ENCODE results near the gene TFCP2L1. TPM values are rescaled to one million over a fixed set of nuclear protein-coding genes. Genes with fewer than 3 reads are reported as not detected.

The TFCP2L1 gene, protein sequence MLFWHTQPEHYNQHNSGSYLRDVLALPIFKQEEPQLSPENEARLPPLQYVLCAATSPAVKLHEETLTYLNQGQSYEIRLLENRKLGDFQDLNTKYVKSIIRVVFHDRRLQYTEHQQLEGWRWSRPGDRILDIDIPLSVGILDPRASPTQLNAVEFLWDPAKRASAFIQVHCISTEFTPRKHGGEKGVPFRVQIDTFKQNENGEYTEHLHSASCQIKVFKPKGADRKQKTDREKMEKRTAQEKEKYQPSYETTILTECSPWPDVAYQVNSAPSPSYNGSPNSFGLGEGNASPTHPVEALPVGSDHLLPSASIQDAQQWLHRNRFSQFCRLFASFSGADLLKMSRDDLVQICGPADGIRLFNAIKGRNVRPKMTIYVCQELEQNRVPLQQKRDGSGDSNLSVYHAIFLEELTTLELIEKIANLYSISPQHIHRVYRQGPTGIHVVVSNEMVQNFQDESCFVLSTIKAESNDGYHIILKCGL
- total RNA-seq (not detected in 2 replicates), polyA plus RNA-seq (not detected in 2 replicates), polyA minus RNA-seq (not detected in 2 replicates), Bru-seq, nascent RNA (percentile 7 among the genes with signal in this experiment), BruChase-seq, experiment 1, labeled RNA remaining after a 6-hour chase (percentile 7 among the genes with signal in this experiment), BruChase-seq, experiment 2, labeled RNA remaining after a 2-hour chase (percentile 2 among the genes with signal in this experiment)
- not detected in 2 replicates for polyA plus RNA-seq (2011; cell fraction: cytosol; rRNA removed)
- polyA plus RNA-seq (2011; cell fraction: nucleus; rRNA removed) = not detected in 2 replicates
- not detected in 2 replicates for polyA plus RNA-seq (2012)
- polyA minus RNA-seq (2011; cell fraction: cytosol; rRNA and poly(A)+ RNA removed) = not detected
- polyA minus RNA-seq (2011; cell fraction: nucleus; rRNA and poly(A)+ RNA removed) = not detected in 2 replicates
- long read RNA-seq = 0 reads

DNA sequence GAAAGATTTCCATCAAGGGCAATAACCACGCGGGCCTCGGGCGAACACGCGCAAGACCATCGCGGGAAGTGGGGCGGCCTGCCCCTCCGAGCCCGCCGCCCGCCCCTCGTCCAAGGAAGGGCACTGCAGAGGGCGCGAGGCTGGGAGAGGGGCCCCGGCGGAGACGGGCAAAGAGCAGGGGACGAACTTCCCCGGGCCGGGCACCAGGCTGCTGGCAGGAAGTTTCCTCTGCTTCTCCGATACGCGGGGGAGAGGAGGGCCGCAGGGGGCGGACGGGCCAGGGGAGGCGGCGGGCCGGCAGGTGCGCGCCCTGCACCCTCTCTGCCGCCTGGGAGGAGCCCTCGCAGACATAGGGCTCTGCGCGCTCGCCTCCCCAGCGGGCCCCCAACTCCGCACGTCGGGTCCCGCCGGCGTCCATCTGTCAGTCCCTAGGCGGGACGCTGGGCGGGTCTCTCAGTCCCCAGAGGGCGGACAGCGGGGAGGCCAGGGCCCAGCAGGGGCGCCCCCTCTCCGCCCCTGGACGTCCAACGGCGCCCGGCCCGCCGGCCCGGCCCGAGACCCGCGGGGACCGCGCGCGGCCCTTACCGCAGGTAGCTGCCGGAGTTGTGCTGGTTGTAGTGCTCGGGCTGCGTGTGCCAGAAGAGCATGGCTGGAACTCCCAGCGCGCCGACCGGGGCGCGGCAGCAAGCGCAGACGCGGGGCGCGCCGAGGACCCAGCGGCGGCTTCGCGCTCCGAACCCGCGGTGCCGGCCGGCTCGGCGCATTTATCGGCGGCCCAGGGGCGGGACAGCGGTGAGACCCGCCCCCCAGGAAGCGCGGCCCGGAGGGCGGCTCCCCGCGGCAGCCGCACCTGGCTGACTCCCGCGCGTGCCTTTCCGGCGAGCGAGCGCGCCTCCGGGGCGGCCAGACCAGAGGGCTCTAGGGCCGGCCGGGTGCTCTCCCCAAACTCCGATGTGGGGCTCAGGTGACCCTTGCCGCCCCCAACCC lies at the start of gene TFCP2L1:
Gene TFCP2L1 (minus strand): TSS at position 740 of the 987 bp plus-strand sequence. CDS start 93 bp downstream, at position 647.
- Histone ChIP-seq H3K36me3 (ENCODE audit: control insufficient read depth in 2 of 2, extremely low read depth in 1 of 2, insufficient read depth in 2 of 2, low read length in 2 of 2) (no peaks in the 10 kb centered on the region), H3K4me3 (replicated peaks in 1 of 3; ENCODE audit: insufficient read depth in 1 of 3, low read depth in 1 of 3, low read length in 3 of 3) (no peak within 1 kb of the TSS), H3K4me1 (ENCODE audit: control insufficient read depth, extremely low read depth, insufficient read depth, low read length) (no peaks in the 10 kb centered on the region), H2AFZ (ENCODE audit: low read depth, low read length) (no peak within 1 kb of the TSS), H3K27ac (ENCODE audit: insufficient read depth, low read depth, low read length) (no peak within 1 kb of the TSS), H3K79me2 (ENCODE audit: control insufficient read depth, insufficient read depth, low read length) (no peaks in the 10 kb centered on the region), H3K9me1 (replicated peaks; ENCODE audit: control insufficient read depth, extremely low read depth, insufficient read depth, low read length) (no peaks in the 10 kb centered on the region), H3K9ac (replicated peaks; ENCODE audit: extremely low read depth, insufficient read depth, low read length) (no peak within 1 kb of the TSS), H3K27me3 (ENCODE audit: control insufficient read depth in 2 of 2, insufficient read depth in 2 of 2, low read length in 2 of 2) (peaks cover 29 to 33% of the 10 kb centered on the region in 2 experiments), H3K4me2 (ENCODE audit: insufficient read depth, low read length) (no peak within 1 kb of the TSS), H4K20me1 (replicated peaks; ENCODE audit: control insufficient read depth, extremely low read depth, insufficient read depth, low read length) (no peaks in the 10 kb centered on the region), H3K9me3 (replicated peaks; ENCODE audit: control insufficient read depth, insufficient read depth, low read length) (no peaks in the 10 kb centered on the region)
- FAIRE-seq (no peak), DNase-seq (ENCODE audit: low read depth, low spot score) (no peak)
- ChIA-PET CTCF (no interaction called here), POLR2A (no interaction called here)
- intact Hi-C loops (cut with micrococcal nuclease) (no loop called here), dilution Hi-C loops (cut with MboI; ENCODE audit: extremely low pct_ligation_motif_present, low sequenced_read_pairs) (no loop called here)
- no TSS peak for BruUV-seq (replicated peaks)
- peak; percentile 87 for TF ChIP-seq EZH2 (IDR thresholded peaks at IDR 0.05; ENCODE audit: borderline replicate concordance, low read depth, low read length, severe bottlenecking)
- TF ChIP-seq, protein P1, sequence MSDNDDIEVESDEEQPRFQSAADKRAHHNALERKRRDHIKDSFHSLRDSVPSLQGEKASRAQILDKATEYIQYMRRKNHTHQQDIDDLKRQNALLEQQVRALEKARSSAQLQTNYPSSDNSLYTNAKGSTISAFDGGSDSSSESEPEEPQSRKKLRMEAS (IDR thresholded peaks at IDR 0.05; ENCODE audit: insufficient read depth, insufficient read length) = no peak

Measured in endothelial cell of umbilical vein (primary cell).